LHCN-M2 (cell line): ENCODE data around the gene SLC36A3. TPM values are rescaled to one million over a fixed set of nuclear protein-coding genes. Genes with fewer than 3 reads are reported as not detected.
"Not testable (repeated sequence)": the region's sequence is repeated elsewhere in the genome, so short reads cannot be mapped to it uniquely, and the experiment has no call there.

Experiments used
- DNase-seq: peaks from one replicate; pipeline ENCODE4 v3.0.0-alpha.2; 2012; ENCODE audit warnings: low read depth
- polyA plus RNA-seq: library from polyadenylated mRNA; unstranded; fragments of >200 nt; gene quantifications from one replicate; pipeline ENCODE4 v1.2.1, GENCODE V29; 2012; ENCODE audit warnings: missing spikeins
- total RNA-seq: library from RNA; depleted of rRNA; stranded (reverse); fragments of >200 nt; gene quantifications from 2 replicates; pipeline ENCODE4 v1.2.3, GENCODE V29; 2014; rRNA removed

Gene SLC36A3
- total RNA-seq, result not detected in 2 replicates
- not detected for polyA plus RNA-seq

DNA sequence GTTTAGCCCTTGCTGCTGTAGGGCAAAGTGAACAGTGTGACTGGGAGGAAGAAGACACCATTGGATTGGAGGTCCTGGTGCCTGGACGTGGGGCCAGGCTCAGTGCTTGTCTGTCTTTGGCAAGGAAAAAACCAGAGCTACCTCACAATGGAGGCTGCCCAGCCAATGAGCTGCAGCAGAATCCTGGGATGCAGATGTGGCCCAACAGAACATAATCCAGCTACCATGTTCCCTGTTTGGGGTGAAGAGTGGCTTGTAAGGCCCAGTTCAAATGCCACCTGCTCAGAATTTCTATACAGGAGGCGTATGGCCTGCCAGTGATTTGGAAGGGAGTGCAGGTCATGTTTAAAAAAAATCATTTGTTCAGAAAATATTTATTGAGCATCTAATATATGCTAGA, at the start of gene SLC36A3:
TSS of gene SLC36A3 (minus strand) at position 101 of the 400 bp plus-strand sequence. CDS start 412 bp downstream, outside the sequence.
- no peak for DNase-seq

DNA sequence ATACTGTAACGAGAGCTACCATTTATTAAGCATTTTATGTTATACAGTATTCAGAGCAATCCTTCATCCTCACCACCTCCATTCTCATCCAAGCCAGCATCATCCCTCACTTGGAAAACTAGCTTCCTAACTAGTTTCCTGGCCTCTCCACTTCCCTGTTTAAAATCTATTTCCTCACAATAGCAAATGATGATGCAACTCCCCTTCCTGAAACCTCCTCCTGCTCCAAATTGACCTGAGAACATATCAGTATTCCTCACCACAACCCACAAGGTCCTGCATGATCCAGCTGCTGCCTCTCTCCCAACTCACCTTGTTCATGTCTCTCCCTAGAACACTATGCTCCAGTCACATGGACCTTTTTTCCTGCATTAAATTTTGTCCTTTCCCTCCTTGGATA, 48.1 kb upstream of the SLC36A3 start:
- DNase-seq, result no peak

DNA sequence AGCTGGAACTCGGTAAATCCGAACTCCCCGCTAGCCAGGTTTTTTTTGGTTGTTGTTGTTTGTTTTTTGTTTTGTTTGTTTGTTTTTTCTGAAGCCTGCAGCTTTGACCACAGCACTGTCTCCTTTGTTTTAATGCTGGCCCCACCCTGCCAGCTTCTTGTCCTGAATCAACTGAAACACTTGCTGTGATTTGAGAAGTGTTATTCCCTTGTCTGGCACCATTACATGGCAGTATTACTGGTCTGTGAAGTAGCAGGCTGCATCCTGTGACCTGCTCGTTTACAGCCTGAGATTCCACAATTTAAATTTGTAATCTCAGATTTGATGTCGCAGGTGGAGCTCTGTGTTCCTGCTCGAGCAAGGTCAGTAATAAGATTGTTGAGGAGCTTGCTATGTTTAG, 45.2 kb upstream of the SLC36A3 start:
- no peak for DNase-seq

DNA sequence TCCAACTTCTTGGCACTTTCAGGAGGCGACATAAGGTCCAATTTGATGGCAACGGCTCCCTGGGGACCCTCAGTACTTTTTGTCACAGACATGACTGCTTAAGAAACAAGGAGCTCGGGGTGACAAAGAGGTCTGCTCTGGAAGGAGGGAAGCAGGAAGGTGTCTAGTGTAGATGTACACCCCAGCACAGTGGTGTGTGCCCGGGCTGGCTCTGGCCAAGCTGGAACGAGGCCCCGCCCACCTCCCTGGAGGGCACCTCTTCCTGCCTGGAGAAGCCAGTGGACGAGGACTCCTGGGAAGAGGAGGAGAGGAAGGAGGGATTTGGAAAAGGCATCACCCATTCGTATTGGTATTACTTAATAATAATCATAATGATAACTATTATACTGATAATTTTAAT, 43.8 kb upstream of the SLC36A3 start, which contains the start of gene SLC36A2:
TSS of gene SLC36A2 (minus strand) at position 191 of the 400 bp plus-strand sequence. CDS start at position 92, 99 bp downstream.
- DNase-seq, result no peak

DNA sequence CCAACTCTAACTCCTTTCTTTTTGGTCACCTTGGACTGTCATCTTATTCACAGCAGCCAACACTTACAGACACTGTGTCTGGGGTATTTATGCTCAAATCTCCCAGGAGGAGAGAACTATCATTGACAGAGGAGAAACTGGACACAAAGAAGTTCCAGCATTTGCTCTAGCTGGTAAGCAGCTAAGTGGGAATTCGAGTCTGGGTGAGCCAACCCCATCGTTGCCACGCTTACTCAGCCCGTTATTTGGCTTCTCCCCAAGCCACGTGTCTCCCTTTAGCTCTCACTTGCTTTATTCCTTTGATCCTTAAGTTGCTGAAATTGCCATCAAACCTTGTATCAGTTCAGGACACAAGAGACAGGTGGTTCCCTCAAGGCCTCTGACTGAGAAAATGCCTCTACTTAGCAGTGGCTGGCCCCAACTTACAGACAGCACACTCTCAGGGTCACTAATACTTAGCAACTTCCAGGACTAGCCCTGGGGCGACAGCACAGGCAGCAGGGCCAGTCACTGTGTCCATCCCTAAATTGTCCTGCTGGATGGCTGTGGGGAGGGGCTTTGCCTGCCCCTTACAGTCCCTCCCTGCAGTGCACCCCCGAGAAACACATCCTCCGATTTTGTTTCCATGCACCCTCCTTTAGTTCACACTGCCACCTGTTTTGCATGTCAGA, 42.4 kb upstream of the SLC36A3 start:
- peak; percentile 31 for DNase-seq

DNA sequence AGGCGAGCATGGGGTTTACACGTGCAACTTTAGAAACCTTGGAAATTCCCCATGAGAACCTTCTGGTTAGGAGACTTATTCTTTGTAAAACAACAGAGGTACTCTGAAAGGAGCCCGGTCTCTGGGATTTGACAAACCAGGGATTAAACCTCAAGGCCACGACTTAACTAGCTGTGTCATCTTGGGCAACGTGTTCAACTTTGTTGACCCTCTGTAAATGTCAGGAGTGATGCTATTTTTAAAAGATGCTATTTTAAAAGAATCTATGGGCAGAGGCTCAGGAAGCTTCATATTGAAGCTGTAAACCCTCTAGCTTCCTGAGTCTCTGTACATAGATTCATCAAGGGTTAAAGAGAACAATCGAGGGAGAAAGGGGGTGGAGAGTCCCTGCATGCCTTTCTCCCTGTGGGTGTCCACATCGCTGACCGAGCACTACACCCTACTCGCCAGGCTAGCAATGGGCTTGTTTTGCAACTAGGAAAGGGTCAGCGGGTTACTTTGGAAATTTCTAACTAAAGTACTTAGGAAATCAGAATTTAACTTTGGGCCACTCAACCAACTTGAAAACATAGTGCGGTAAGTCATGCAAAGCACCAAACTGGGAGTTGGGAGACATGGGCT, 41.7 kb upstream of the SLC36A3 start:
- DNase-seq, result no peak

DNA sequence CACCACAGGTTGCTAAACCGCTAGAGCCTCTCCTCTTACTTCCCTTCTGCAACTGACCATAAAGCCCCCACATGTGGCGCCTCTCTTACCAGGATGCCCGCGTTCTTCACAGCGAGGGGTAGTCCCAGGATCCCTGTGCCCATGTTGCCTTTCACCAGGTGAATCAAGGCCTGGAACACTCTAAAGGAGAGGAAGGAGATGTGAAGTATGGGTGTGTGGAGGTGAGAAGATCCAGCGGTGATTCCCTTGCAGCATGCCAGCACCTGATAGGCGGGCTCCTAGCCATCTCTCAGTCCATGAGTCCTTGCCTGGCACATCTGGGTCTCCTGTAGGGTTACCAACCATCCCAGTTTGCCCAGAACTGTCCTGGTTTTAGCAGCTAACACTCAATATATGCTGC, 40.5 kb upstream of the SLC36A3 start:
- no peak for DNase-seq

DNA sequence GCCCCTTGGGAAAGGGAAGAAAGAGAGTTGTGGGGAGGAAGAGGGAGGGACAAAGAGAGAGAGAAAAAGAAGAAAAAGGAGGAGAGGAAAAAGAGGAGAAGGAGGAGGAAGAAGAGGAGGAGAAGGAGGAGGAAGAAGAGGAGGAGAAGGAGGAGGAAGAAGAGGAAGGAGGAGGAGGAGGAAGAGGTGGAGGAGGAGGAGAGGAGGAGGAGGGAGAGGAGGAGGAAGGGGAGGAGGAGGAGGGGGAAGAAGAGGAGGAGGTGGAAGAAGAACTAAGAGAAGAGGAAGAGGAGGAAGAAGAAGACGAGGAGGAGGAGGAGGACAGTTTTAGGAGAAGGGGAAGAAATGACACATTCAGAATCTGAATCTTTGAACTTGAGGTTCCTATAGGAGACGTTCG, 36.4 kb upstream of the SLC36A3 start:
- DNase-seq, result no peak

DNA sequence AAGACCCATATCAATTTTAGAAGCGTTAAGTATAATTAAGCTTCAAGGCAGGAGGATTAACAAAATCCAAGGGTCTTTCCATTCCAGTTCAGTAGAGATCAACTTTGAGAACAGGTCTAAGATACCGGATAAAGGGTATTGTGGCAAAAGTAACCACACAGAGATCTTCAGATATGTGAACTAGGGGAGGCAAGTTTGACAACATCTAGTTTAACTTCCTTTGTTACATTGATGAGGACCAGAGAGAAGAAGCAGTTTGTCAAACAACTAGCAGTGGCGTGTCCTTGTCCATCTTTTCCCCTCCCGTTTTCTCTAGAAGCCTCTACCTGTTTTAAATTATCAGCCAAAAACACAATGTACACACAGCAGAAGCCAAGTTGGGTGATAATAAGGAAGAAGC, 35.2 kb upstream of the SLC36A3 start:
- DNase-seq, result no peak

DNA sequence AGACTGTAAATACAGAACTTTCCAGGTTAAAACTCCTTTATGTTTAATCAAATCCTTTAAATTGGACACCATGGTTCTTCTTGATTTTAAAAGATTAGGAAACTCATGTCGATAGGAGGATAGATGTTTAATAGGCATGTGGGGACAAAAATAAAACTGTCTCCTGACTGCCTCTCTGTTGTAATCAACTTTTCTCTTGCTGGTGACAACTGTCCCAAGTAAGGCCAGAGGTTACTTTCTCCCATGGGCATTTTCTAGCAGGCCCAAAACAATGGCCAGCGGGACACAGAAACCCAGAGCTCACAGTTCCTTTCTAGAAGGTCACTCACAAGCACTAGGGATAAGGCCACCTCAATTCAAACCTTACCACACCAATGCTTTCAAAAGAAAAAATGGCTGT, 29.3 kb upstream of the SLC36A3 start:
- DNase-seq, result no peak

DNA sequence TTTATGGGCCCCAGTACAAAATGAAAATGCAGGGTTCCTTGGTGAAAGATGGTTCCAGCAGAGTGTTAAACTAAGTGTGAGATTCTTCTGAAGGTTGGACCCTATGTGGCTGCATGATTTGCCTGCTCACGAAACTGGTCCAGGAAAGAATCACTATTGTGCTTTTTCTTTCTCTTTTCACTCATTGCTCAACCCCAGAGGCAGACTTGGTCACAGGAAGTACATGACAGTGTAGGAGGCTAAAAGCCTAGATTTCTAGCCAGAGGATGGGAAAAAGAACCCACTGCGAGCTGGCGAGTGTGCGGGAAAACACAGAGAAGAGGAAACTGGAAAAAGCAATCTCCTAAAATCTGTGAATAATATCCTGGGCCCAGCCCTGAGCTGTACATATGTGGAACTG, 25.2 kb upstream of the SLC36A3 start:
- no peak for DNase-seq

DNA sequence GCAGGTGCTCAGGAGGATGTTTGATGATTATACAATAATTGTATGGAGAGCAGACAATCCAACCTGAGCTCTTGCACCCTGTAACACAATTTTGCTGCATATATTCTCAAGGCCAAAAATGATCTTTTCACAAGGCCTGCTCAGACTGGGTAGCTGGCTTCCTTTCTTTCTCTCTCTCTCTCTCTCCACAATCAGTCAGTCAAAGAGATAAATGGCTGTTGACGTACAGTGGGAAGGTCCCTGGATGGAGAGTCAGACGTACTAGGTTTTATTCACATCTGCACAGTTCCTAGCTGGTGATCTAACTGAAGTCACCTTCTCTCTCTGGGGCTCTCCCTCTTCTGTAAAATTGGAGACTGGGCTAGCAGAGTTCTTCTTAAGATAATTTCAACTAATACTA, 24.0 kb upstream of the SLC36A3 start:
- DNase-seq, result no peak

DNA sequence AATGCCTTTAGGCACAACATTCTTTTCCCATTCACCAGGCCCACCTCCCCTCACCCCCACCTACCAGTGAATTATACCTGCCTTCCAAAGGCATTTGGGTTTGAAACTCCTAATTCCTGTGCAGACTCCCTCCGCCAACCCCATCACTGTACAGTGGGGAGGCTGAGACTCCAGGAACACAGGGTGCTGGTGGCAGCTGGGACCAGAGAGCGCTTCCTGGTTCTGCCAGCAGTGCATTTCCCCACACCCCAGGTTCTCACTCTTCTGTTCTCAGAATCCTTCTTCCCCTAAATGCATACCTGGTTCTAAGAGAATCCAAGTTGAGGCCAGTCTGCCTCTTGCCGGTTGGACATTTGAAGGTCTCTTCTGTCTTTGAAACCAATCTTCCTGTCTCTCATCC, 22.7 kb upstream of the SLC36A3 start:
- no peak for DNase-seq

DNA sequence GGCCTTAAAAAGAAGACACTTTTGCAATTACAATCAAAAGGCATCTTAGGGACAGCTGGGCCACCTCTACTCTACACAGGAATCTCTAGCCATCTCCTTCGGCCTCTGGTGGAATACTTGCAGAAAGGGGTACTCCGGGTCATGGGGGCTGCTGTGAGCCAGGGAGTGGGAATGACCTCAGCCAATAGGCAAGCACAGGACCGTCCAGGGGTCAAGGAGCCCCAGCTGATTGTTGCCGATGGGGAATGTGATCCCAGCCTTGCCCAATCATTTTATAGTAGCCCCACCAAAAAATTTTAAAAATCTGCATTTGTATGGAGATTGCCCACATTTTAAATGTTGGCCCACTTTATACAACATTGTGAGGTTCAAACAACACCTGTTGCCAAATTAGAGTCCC, 16.9 kb upstream of the SLC36A3 start:
- DNase-seq, result no peak

DNA sequence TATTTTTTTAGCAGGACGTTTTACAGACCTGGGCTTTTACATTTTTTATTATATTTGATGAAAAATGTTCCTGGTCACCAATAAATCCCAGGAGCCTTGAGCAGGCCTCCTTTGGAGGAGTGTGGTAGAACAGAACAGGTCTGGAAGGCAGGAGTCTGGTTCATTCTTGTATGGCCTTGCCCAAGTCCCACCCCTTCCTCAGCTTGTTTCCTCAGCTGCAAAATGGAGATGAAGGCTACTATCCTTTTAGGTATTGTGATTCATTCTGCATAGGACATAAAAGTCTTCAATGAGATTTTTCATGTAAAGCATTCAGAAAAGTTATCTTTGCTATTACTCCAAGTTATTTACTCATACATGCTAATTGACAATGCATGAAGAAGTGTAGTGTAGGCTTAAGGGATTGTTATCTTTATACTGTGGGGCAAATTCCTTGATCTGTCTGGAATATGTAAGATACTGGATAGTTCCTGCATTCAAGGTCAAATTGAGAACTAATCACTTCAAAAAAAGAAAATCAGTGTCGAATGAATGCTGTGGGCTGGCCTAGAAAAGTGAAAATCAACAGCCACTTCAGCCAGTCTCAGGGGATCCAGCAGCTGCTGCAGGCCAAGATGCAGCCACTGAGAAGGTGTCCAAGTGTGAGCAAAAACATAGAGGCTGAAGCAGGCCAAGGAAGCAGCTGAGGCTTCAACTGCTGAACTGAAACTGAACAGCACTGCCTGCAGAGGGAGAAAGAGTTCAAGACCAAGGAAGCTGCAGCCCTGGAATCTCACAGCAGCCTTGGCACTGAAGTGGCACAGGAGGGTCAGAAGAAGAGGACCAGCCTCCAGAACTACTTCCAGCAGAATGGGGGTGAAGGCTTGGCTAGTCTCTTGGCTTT, 15.5 kb upstream of the SLC36A3 start:
- DNase-seq, result peak; percentile 51

DNA sequence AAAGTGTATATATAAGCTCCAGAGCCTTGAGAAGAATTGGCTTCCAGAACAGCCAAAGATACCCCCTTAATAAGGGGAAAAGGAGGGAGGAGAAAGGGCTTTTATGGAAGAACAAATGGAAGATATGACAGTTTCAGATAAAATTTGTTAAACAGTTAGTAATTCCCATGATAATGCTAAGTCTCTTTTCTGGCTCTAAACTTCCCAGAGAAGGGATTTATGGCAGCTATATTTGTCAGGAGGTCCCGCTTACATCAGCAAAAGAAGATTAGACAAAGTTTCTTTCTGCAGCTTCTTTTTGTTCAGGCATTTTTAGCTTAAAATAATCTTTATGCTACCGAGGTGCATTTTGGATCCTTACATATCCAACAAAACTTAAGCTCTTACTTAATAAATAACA, 14.3 kb upstream of the SLC36A3 start:
- DNase-seq, result no peak

DNA sequence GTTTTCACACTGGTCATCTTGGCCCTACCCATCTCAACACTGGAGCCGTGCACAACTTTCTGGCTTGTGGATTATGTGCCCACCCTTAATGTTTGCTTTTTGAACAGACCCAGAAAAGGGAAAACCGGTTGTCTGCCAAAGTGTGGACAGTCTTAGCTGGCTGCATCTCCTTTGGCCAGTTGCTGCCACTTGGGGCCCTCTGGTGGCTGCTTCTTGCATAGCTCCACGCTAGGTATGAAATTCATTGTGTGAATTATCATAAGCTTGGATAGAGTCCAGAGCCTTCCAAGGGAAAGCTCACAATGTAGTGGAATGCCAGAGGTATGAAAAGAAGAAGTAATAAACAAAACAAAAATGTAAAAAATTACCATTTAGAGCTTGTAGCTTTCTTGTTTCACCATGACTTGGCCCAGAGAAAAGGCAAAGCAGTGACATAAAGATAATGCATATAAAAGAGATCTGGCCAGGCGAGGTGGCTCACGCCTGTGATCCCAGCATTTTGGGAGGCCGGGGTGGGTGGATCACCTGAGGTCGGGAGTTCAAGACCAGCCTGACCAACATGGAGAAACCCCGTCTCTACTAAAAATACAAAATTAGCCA, 12.5 kb upstream of the SLC36A3 start:
- peak; percentile 54 for DNase-seq

DNA sequence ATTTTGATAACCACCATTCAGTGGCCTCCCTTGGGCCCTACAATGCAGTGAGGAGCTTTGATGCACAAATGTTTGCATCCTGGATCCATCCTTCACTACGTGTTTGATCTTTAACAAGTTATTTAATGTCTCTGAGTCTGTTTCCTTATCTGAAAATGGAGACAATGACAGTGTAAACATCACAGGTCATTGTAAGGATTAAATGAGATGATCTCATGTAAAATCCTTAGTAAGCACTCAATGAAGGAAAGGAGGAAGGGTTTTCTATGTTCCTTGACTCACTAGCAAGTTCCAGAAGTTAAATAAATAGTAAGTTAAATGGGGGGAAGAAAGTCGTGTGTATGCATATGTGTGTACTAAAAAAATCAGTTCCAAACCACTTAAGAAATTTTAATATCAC, 9.8 kb upstream of the SLC36A3 start:
- no peak for DNase-seq

DNA sequence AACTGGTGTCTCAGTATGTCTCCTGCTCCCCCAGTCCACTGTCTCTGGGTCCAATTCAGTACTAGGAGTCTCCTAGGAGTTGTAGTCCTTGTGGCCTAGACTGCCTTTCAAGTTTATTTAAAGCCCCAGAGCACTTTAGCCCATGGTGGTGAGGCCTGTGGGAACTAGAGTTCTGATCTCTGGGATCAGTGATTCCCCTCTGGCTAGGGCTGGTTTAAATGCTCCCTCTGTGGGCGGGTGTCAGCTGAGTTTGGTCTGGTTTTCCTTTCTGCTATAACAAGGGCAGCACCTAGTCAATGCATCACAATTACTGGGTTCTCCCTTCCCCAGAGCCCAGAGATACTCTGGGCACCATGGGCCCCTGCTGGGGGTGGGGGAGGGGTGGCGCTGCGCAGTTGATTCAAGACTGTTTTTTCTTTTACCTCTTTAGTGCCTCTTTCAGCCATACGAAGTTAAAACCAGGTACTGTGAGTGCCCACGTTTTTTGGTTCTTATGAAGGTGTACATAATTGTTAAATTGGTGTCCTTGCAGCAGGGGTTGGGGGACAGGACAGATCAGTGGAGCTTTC, 9.3 kb upstream of the SLC36A3 start:
- DNase-seq, result no peak

DNA sequence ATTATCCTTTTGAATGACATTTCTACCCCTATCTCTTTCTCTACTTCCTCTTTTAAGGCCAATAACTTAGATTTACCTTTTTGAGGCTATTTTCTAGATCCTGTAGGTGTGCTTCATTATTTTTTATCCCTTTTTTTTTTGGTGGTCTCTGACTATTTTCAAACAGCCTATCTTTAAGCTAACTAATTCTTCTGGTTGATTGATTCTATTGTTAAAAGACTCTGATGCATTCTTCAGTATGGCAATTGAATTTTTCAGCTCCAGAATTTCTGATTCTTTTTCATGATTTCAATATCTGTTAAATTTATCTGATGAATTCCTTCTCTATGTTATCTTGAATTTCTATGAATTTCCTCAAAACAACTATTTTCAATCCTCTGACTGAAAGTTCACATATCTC, 7.4 kb upstream of the SLC36A3 start:
- DNase-seq, result no peak

DNA sequence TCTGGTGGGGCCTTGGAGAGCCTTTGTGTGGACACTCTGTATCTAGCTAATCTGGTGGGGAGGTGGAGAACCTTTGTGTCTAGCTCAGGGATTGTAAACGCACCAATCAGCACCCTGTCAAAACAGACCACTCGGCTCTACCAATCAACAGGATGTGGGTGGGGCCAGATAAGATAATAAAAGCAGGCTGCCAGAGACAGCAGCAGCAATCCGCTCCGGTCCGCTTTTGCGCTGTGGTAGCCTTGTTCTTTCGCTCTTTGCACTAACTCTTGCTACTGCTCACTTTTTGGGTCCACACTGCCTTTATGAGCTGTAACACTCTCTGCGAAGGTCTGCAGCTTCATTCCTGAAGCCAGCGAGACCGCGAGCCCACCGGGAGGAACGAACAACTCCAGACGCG, 6.3 kb upstream of the SLC36A3 start:
- DNase-seq, result not testable (repeated sequence)

DNA sequence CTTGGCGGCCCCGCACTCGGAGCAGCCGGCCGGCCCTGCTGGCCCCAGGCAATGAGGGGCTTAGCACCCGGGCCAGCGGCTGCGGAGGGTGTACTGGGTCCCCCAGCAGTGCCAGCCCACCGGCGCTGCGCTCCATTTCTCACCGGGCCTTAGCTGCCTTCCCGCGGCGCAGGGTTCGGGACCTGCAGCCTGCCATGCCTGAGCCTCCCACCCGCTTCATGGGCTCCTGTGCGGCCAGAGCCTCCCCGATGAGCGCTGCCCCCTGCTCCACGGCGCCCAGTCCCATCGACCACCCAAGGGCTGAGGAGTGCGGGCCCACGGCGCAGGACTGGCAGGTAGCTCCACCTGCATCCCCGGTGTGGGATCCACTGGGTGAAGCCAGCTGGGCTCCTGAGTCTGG, 5.7 kb upstream of the SLC36A3 start:
- DNase-seq, result not testable (repeated sequence)
